Measurements from ENCODE around the gene ZNF789.
"Not testable (repeated sequence)": the region's sequence is repeated elsewhere in the genome, so short reads cannot be mapped to it uniquely, and the experiment has no call there.

- not testable (repeated sequence) for TF ChIP-seq CTCF (IDR thresholded peaks at IDR 0.05; ENCODE audit: low read depth, low read length, missing input control); RAD21 (IDR thresholded peaks at IDR 0.05); HNF4A (conservative IDR thresholded peaks at IDR 0.05); NR2F2 (IDR thresholded peaks at IDR 0.05); TAF1 (conservative IDR thresholded peaks at IDR 0.05); GABPA (IDR thresholded peaks at IDR 0.05 in 1 of 2, conservative IDR thresholded peaks at IDR 0.05 in 1 of 2); SP1 (IDR thresholded peaks at IDR 0.05); EGR1 (IDR thresholded peaks at IDR 0.05; ENCODE audit: low read depth in 2 of 2); YY1 (IDR thresholded peaks at IDR 0.05)
- TF ChIP-seq, protein P1, sequence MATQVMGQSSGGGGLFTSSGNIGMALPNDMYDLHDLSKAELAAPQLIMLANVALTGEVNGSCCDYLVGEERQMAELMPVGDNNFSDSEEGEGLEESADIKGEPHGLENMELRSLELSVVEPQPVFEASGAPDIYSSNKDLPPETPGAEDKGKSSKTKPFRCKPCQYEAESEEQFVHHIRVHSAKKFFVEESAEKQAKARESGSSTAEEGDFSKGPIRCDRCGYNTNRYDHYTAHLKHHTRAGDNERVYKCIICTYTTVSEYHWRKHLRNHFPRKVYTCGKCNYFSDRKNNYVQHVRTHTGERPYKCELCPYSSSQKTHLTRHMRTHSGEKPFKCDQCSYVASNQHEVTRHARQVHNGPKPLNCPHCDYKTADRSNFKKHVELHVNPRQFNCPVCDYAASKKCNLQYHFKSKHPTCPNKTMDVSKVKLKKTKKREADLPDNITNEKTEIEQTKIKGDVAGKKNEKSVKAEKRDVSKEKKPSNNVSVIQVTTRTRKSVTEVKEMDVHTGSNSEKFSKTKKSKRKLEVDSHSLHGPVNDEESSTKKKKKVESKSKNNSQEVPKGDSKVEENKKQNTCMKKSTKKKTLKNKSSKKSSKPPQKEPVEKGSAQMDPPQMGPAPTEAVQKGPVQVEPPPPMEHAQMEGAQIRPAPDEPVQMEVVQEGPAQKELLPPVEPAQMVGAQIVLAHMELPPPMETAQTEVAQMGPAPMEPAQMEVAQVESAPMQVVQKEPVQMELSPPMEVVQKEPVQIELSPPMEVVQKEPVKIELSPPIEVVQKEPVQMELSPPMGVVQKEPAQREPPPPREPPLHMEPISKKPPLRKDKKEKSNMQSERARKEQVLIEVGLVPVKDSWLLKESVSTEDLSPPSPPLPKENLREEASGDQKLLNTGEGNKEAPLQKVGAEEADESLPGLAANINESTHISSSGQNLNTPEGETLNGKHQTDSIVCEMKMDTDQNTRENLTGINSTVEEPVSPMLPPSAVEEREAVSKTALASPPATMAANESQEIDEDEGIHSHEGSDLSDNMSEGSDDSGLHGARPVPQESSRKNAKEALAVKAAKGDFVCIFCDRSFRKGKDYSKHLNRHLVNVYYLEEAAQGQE (IDR thresholded peaks at IDR 0.05): not testable (repeated sequence)
- TF ChIP-seq, protein P2, sequence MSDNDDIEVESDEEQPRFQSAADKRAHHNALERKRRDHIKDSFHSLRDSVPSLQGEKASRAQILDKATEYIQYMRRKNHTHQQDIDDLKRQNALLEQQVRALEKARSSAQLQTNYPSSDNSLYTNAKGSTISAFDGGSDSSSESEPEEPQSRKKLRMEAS (IDR thresholded peaks at IDR 0.05): not testable (repeated sequence)
Measured at GRCh38 chr7:99431756-99432540, 40.7 kb upstream of the ZNF789 start.

Measured in liver (tissue), 3 donors.